GM19099 (cell line): Measurements from ENCODE around the gene PIP.

Source experiments
- POLR2A ChIP-seq: IDR thresholded peaks from 3 replicates; pipeline ENCODE4 v1.6.1; 2011; ENCODE audit warnings: low read depth; ENCODE audit not compliant: insufficient read length; ENCODE audit errors: extremely low read depth

PIP gene, protein sequence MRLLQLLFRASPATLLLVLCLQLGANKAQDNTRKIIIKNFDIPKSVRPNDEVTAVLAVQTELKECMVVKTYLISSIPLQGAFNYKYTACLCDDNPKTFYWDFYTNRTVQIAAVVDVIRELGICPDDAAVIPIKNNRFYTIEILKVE

DNA sequence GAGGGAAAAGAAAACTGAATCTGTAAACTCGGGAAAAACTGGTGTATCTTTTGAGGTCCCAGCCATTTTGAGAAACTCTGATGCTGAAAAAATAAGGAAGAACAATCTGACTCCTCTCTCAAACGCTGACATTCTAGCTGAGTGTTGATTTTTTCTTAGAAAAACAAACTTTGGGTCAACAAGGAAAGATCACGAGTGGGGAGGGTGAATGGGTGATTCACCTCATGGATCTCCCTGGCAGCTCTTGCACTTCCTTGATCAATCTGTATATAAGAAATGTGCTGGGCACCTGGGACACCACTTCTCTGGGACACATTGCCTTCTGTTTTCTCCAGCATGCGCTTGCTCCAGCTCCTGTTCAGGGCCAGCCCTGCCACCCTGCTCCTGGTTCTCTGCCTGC is at the start of gene PIP:
Gene PIP, plus strand, starts transcription at position 297 of the 400 bp plus-strand sequence. Its CDS starts 40 bp downstream, at position 337.
- TF ChIP-seq POLR2A: no peak

DNA sequence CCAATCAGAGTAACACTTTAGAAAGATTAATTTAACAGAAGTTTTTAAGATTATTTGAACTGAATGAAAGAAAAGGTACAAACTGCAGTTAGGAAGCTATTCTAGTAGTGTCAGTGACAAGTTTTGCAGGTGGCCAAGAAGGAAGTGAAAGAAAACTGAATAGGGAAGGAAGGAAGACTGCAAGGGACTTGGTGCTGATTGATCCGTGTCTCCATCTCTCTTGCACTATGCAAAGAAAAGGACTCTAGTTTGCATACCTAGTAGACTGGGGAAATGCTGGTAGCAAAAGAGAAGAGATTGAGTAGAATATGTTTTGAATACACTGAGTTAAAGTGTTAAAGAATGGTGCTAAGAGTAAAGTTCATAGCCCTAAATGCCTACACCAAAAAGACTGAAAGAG is 46.8 kb upstream of the PIP start:
- TF ChIP-seq POLR2A: no peak

DNA sequence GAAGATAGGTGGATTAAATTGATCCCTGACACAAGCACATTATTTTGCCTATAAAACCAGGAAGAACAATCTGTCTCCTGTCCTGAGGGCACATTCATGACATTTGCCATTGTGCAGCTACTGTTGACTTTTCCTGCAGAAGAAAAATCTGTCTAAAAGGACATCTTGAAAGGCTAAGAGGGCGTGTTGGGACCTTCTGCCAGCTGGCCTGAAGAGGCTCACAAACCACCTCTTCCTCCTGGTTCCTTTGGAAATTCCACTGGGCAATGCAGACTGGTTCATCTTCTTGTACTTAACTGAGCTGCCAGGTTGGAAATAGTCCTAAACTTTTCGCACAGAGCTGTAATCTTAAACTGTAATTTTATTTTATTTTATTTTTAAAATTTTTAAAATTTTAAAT is 35.7 kb upstream of the PIP start:
- TF ChIP-seq POLR2A: no peak

DNA sequence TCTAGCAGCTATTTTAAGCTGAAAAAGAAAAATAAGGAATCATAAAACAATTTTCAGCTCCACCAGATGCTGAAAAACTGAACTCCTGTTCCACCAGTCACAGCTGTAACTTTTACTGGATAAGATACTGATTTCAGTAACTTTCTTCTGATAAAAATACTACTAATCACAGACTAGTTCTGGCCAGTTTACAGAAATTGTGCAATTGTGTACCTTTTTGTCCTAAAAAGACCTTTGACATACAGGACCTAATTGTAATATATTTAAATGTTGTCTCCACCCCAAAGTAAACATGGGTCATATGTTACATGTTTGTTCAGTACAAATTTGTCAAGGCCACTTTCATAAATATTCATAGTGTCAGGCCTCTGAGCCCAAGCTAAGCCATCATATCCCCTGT is 27.1 kb upstream of the PIP start:
- TF ChIP-seq POLR2A: no peak

DNA sequence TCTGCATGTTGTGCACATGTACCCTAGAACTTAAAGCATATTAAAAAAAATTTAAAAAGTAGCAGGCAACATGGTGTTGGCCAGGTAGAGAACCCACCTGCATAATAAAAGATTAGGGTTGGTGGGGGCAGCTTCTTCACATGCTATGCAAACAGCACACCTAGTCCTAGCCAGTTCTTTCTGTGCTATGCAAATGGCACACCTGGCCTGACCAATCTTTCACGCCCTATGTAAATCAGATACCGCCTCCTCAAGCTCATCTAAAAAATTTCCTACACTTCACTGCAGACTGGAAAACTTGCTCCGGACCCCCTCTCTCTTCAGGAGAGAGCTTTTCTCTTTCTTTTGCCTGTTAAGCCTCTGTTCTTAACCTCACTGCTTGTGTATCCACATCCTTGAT is 14.5 kb upstream of the PIP start:
- TF ChIP-seq POLR2A: no peak

GRCh38 chr7:143120691-143121405 is 11.0 kb upstream of the PIP start:
- TF ChIP-seq POLR2A: no peak

DNA sequence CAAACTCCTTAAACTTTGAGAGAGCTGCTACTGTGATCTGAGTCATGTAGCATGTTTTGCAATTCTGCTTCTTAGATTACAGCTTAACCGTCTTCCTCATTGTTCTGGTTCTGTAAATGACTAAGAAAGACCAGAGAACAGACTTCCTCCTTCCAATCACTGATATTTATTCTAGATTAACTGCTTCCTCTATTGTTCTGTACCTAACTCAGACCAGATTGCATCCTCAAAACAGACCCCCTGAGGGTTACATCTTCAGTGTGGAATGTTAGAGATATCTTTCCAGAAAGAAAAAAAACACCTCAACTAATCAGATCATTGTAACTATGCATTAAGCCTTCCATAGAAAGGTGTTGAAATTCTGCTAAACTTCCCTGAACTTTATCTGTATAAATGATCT is 5.7 kb upstream of the PIP start:
- no peak for TF ChIP-seq POLR2A

- TF ChIP-seq POLR2A: no peak
Measured at GRCh38 chr7:143129051-143129450, 2.8 kb upstream of the PIP start.

- no peak for TF ChIP-seq POLR2A
Measured at GRCh38 chr7:143129477-143129876, 2.4 kb upstream of the PIP start.

- TF ChIP-seq POLR2A: no peak
Measured at GRCh38 chr7:143130541-143130940, 1.3 kb upstream of the PIP start.

- no peak for TF ChIP-seq POLR2A
Measured at GRCh38 chr7:143147070-143147469, 15.2 kb downstream of the PIP start.

DNA sequence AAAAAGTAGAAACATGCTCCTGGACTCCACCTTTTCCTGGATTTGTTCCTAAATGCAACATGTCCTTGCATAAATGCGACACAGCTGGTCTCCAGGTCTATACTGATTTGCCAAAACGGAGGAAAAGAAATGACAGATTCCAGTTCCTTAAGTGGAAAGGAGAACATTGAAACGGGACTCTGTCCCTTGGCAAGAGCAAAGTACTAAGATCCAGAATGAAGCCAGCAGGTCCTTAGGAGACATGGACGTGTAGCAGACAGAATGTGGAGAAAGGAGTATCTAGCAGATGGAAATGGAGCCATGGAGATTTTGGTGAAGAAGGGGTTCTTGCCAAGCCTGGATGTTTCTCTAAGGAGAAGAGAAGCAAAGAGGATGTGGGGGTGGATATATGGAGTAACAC is 16.2 kb downstream of the PIP start:
- TF ChIP-seq POLR2A: no peak

GRCh38 chr7:143148651-143149050 is 16.8 kb downstream of the PIP start:
- no peak for TF ChIP-seq POLR2A

DNA sequence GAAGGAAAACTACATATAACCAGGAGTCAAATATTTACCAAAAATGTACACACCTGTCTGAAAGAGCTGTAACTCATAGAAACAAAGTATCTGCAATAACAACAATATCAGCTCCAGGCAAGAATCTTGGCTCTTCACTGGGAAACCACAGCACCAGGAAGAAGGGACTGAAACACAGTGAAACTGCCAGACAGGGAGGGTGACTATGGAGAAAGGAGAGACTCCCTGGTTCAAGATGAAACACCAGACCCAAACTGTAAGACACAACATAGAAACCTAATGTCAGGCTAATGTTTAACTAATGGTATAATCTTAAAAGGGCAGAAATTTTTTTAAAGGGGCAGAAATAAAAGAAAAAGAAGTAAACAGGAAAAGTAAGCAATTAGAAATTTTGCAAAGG is 39.8 kb downstream of the PIP start:
- TF ChIP-seq POLR2A: no peak

DNA sequence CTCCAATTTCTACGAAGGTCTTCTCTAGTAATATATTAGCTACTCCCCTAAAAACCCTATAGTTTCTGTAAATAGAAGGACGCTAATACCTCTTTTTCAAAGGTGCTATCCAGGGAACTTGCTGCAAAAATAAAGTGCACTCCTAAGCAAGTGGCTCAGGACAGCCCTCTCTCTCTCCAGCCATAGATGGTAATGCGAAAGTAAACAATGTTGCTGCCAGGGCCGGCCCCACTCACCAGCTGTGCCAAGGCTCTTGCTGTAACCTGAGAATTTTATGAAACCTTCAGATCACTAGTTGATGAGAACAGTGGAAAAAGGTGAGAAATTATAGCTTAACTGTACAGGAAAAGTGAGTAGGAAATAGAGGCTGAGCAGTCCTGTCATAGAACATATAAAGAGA is 40.5 kb downstream of the PIP start:
- TF ChIP-seq POLR2A: no peak

- no peak for TF ChIP-seq POLR2A
Measured at GRCh38 chr7:143176128-143176527, 44.3 kb downstream of the PIP start.
